NK-92 treated with Interleukin-12 subunit alpha and Interleukin-12 subunit beta, amount 100 ng/mL, for 24 hours (cell line): ENCODE data around the gene RBM41.

Experiments used
- DNase-seq: peaks from one replicate; lab custom pipeline; 2025; lab: John Stamatoyannopoulos, UW

RBM41 gene

DNA sequence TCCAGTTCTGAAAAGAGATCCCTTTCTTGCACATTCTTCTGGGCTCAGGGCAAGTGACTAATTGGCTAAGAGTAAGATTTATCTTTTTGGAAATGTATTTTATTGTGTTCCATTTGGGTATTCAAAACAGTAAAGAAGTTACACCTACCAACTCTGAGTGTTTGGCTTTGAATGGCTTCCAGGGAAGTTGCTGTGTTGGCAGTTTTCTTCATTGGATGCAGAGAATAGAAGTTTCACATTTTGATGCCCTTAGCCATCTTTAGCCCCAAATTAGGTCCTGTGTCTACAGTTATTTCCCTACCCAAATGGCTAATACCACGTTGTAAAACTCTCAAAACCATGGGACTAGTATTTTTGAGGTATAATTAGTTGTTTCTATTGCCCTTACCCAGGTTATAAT is 88.9 kb downstream of the RBM41 start:
- no peak for DNase-seq

- DNase-seq, result no peak
These were observed 93.1 kb downstream of the RBM41 start for GRCh38 chrX:107025545-107025944.

- no peak for DNase-seq
These were observed 103.7 kb downstream of the RBM41 start for GRCh38 chrX:107014936-107015335.
